ENCODE data around the gene SH3RF3.

- no peak for TF ChIP-seq EZH2 (IDR thresholded peaks at IDR 0.05; ENCODE audit: low read length)
- no peak for TF ChIP-seq CTCF (optimal IDR thresholded peaks at IDR 0.05 in 1 of 3, IDR thresholded peaks at IDR 0.05 in 1 of 3, conservative IDR thresholded peaks at IDR 0.05 in 1 of 3; ENCODE audit: extremely low read depth in 1 of 3, insufficient read depth in 2 of 3, low read length in 3 of 3)
Observed at GRCh38 chr2:109405873-109406272, 276.9 kb downstream of the SH3RF3 start.

Data from keratinocyte (primary cell).